H1 (cell line): Measurements from ENCODE around the gene RPLP2. TPM values are rescaled to one million over a fixed set of nuclear protein-coding genes. Genes with fewer than 3 reads are reported as not detected.
A peak's percentile ranks its signal among the peaks of the same experiment; 100 is the strongest.

ENCODE experiments used
- CTCF ChIA-PET: fragments of 300-600 bp; sonication (Branson Sonifier 250); formaldehyde crosslinking; loops from one replicate; lab custom pipeline; 2021; ENCODE audit not compliant: partially characterized antibody; lab: Charles Lee
- POLR2A ChIA-PET: fragments of 300-600 bp; sonication (Branson Sonifier 250); formaldehyde crosslinking; loops from one replicate; lab custom pipeline; 2021; ENCODE audit warnings: inconsistent platforms; ENCODE audit not compliant: partially characterized antibody; lab: Charles Lee
- DNase-seq, 2 experiments: peaks; one replicate each; pipeline versions ENCODE4 v3.0.0 to v3.0.0-alpha.2; 2010 to 2022; ENCODE audit warnings: low spot score in 2 of 2, low read depth in 1 of 2, mixed read lengths in 1 of 2
- FAIRE-seq: peaks from 2 replicates; lab custom pipeline; 2011; peaks lifted over from hg19 to GRCh38; lab: Jason Lieb, UNC
- H2AFZ ChIP-seq: 2 replicates; pipeline ENCODE4 v1.8.1; 2012; ENCODE audit warnings: low read length, inconsistent platforms
- H2AK5ac ChIP-seq: 2 replicates; pipeline ENCODE4 v1.6.1; 2013; ENCODE audit warnings: low read depth, low read length
- H2BK120ac ChIP-seq: replicated peaks from 2 replicates; pipeline ENCODE3; 2013; ENCODE audit warnings: low read depth, low read length, inconsistent platforms
- H2BK12ac ChIP-seq: 2 replicates; pipeline ENCODE4 v1.6.1; 2013; ENCODE audit warnings: low read depth, low read length
- H2BK15ac ChIP-seq: 2 replicates; pipeline ENCODE4 v1.6.1; 2013; ENCODE audit warnings: low read length
- H2BK20ac ChIP-seq: 2 replicates; pipeline ENCODE4 v1.6.1; 2013; ENCODE audit warnings: low read length
- H2BK5ac ChIP-seq: 2 replicates; pipeline ENCODE4 v1.6.1; 2013; ENCODE audit warnings: low read depth, low read length
- H3K14ac ChIP-seq: 2 replicates; pipeline ENCODE4 v1.6.1; 2013; ENCODE audit warnings: inconsistent platforms; ENCODE audit not compliant: insufficient read length
- H3K18ac ChIP-seq: 2 replicates; pipeline ENCODE4 v1.6.1; 2013; ENCODE audit warnings: low read length; ENCODE audit errors: extremely low read depth
- H3K23ac ChIP-seq: 2 replicates; pipeline ENCODE4 v1.6.1; 2013; ENCODE audit warnings: inconsistent platforms; ENCODE audit not compliant: insufficient read length
- H3K23me2 ChIP-seq: 2 replicates; pipeline ENCODE4 v1.6.1; 2013; ENCODE audit warnings: low read depth, low read length
- H3K27ac ChIP-seq: 2 replicates; pipeline ENCODE4 v1.6.1; 2011; ENCODE audit warnings: low read depth, low read length, inconsistent platforms
- H3K27me3 ChIP-seq, 4 experiments: replicated peaks in 1 of 4; 1 replicate in 1 of 4; 2 replicates in 3 of 4; pipeline versions ENCODE4 v1.6.1 to v1.8.1; 2011 to 2013; ENCODE audit warnings: low read length in 3 of 4, mild to moderate bottlenecking in 3 of 4, inconsistent platforms in 2 of 4, mixed read lengths in 2 of 4, moderate library complexity in 1 of 4; ENCODE audit not compliant: control insufficient read depth in 3 of 4, insufficient read depth in 3 of 4; ENCODE audit errors: extremely low read depth in 1 of 4
- H3K36me3 ChIP-seq, 4 experiments: 2 replicates each; pipeline versions ENCODE4 v1.6.1 to v1.8.1; 2011 to 2013; ENCODE audit warnings: mild to moderate bottlenecking in 4 of 4, low read length in 3 of 4, moderate library complexity in 2 of 4, control low read depth in 1 of 4, inconsistent platforms in 1 of 4; ENCODE audit not compliant: insufficient read depth in 4 of 4, control insufficient read depth in 2 of 4
- H3K4ac ChIP-seq: replicated peaks from 2 replicates; pipeline ENCODE3; 2013; ENCODE audit warnings: low read length, low read depth, mixed read lengths, inconsistent platforms; ENCODE audit not compliant: insufficient read length
- H3K4me1 ChIP-seq, 4 experiments: replicated peaks in 1 of 4; 1 replicate in 1 of 4; 2 replicates in 3 of 4; pipeline versions ENCODE4 v1.6.1 to v1.8.1; 2011 to 2013; ENCODE audit warnings: low read length in 3 of 4, inconsistent platforms in 2 of 4, mixed read lengths in 1 of 4; ENCODE audit not compliant: insufficient read depth in 4 of 4, control insufficient read depth in 3 of 4
- H3K4me2 ChIP-seq, 2 experiments: 2 replicates each; pipeline versions ENCODE4 v1.6.1 to v1.8.1; 2011 to 2013; ENCODE audit warnings: low read depth in 2 of 2, low read length in 2 of 2, control low read depth in 1 of 2, inconsistent platforms in 1 of 2, mild to moderate bottlenecking in 1 of 2; ENCODE audit not compliant: insufficient read depth in 1 of 2
- H3K4me3 ChIP-seq, 4 experiments: fragments of 200-600, 300-600 bp in 1 of 4; sonication (generic), shearing (Covaris generic), sonication (Bioruptor Twin) in 1 of 4; 2 replicates each; pipeline versions ENCODE4 v1.5.1 to v1.8.1; 2011 to 2016; ENCODE audit warnings: low read length in 4 of 4, low read depth in 3 of 4, control low read depth in 2 of 4, inconsistent platforms in 2 of 4, mild to moderate bottlenecking in 2 of 4, mixed read lengths in 1 of 4, moderate library complexity in 1 of 4; ENCODE audit not compliant: insufficient read depth in 2 of 4; ENCODE audit errors: extremely low read depth in 1 of 4
- H3K56ac ChIP-seq: replicated peaks from 2 replicates; pipeline ENCODE3; 2013; ENCODE audit warnings: low read depth, mild to moderate bottlenecking, mixed read lengths, low read length, inconsistent platforms; ENCODE audit not compliant: insufficient read length
- H3K79me1 ChIP-seq: 2 replicates; pipeline ENCODE4 v1.6.1; 2013; ENCODE audit warnings: low read depth, low read length, control low read depth
- H3K79me2 ChIP-seq, 2 experiments: 2 replicates each; pipeline versions ENCODE4 v1.6.1 to v1.8.1; 2012 to 2013; ENCODE audit warnings: low read length in 2 of 2, mild to moderate bottlenecking in 2 of 2, inconsistent platforms in 1 of 2; ENCODE audit not compliant: insufficient read depth in 2 of 2, control insufficient read depth in 1 of 2
- H3K9ac ChIP-seq, 4 experiments: replicated peaks in 1 of 4; 1 replicate in 1 of 4; 2 replicates in 3 of 4; pipeline versions ENCODE4 v1.6.1 to v1.8.1; 2011 to 2013; ENCODE audit warnings: low read depth in 3 of 4, low read length in 3 of 4, control low read depth in 2 of 4, mild to moderate bottlenecking in 2 of 4, moderate library complexity in 2 of 4, inconsistent platforms in 1 of 4; ENCODE audit errors: extremely low read depth in 1 of 4
- H3K9me3 ChIP-seq, 2 experiments: 2 replicates each; pipeline versions ENCODE4 v1.6.1 to v1.8.1; 2012 to 2013; ENCODE audit warnings: mild to moderate bottlenecking in 2 of 2, moderate library complexity in 2 of 2, control low read depth in 1 of 2, inconsistent platforms in 1 of 2, low read depth in 1 of 2, low read length in 1 of 2, mixed read lengths in 1 of 2; ENCODE audit not compliant: insufficient read depth in 2 of 2
- H4K20me1 ChIP-seq, 2 experiments: replicated peaks in 1 of 2; 2 replicates each; pipeline versions ENCODE3 to v1.8.1; 2011 to 2013; ENCODE audit warnings: inconsistent platforms in 2 of 2, low read length in 2 of 2, mild to moderate bottlenecking in 1 of 2; ENCODE audit not compliant: insufficient read depth in 2 of 2, control insufficient read depth in 1 of 2
- H4K5ac ChIP-seq: 2 replicates; pipeline ENCODE4 v1.6.1; 2013; ENCODE audit warnings: low read length, low read depth, mixed read lengths, inconsistent platforms; ENCODE audit not compliant: insufficient read length
- H4K8ac ChIP-seq: 2 replicates; pipeline ENCODE4 v1.8.0; 2013; ENCODE audit warnings: mild to moderate bottlenecking, moderate library complexity, low read length, inconsistent platforms; ENCODE audit not compliant: insufficient read depth; ENCODE audit errors: extremely low read depth
- H4K91ac ChIP-seq: replicated peaks from 2 replicates; pipeline ENCODE3; 2013; ENCODE audit warnings: low read length, mixed read lengths, inconsistent platforms; ENCODE audit not compliant: insufficient read length
- KDM5A ChIP-seq: fragments of 200-600 bp; IDR thresholded peaks from 2 replicates; pipeline ENCODE4 v1.7.1; 2012; ENCODE audit warnings: mild to moderate bottlenecking, low read length, inconsistent platforms, mixed read lengths
- PHF8 ChIP-seq: fragments of 200-600 bp; sonication (generic); conservative IDR thresholded peaks from 2 replicates; pipeline ENCODE4 v1.7.1; 2012; ENCODE audit warnings: low read depth, mild to moderate bottlenecking, inconsistent platforms, low read length, moderate library complexity
- TEAD4 ChIP-seq: IDR thresholded peaks from 2 replicates; pipeline ENCODE4 v1.6.1; 2012; ENCODE audit warnings: low read depth, low read length, inconsistent platforms, mixed read lengths
- WGBS, 2 experiments: shearing (Covaris generic) in 1 of 2; methylation state at CpG; one replicate each; pipeline versions ENCODE4 v1.1.6 to v1.1.7; 2013 to 2015; ENCODE audit warnings: low lambda C conversion rate in 2 of 2, mixed read lengths in 2 of 2, inconsistent platforms in 1 of 2, low coverage in 1 of 2, missing lambda C conversion rate in 1 of 2; ENCODE audit not compliant: insufficient replicate concordance in 2 of 2, insufficient coverage in 1 of 2, insufficient read length in 1 of 2; ENCODE audit errors: extremely low coverage in 1 of 2, missing lambda C conversion rate in 1 of 2; 5-methylcytosine and 5-hydroxymethylcytosine counted together
- polyA plus RNA-seq, 7 experiments: library from polyadenylated mRNA; depleted of rRNA in 3 of 7; stranded (reverse) in 5 of 7; unstranded in 2 of 7; fragments of >200 nt in 5 of 7; fragments of 200-250 nt in 2 of 7; gene quantifications; 1 replicate in 5 of 7; 2 replicates in 1 of 7; 4 replicates in 1 of 7; pipeline versions ENCODE4 v1.2.1 to v1.2.3, GENCODE V29; 2011 to 2013; ENCODE audit warnings: missing spikeins in 2 of 7, mixed read lengths in 2 of 7
- total RNA-seq: library from RNA; stranded (reverse); fragmentation: NEBNext Ultra II Directional; extraction: Animal tissue kit (Norgen Biotek cat#: 25700); gene quantifications from 2 replicates; pipeline ENCODE4 v1.2.1, GENCODE V29; 2021

RPLP2 gene
- total and polyA plus RNA-seq, 2 of the 8 experiments (the other 6 are each of a cell fraction or from before 2014, with no cell fraction given): 1,789 to 2,106 TPM

- 1% methylated on average over 47 of the region's 55 CpGs; no CpG with 5 or more reads in 1 of the 2 experiments for WGBS, 2 experiments
- H3K4me3 ChIP-seq: peak overlapping the region; percentile 66 to 100 (median 90)
- H4K20me1 ChIP-seq: peaks cover 10 to 20% of the 10 kb centered on the region in 2 experiments
- H3K79me2 ChIP-seq: peaks cover 7 to 32% of the 10 kb centered on the region in 2 experiments; a peak in 3 of 4 replicates
- H3K4me1 ChIP-seq: peaks cover 0 to 9% (median 3%) of the 10 kb centered on the region in 4 experiments; a peak in 3 of 7 replicates
- H3K14ac ChIP-seq: no peak overlapping the region
- no peak overlapping the region for H4K5ac ChIP-seq
- no peaks in the 10 kb centered on the region for H3K9me3 ChIP-seq
- H3K36me3 ChIP-seq: peaks cover 16 to 29% (median 26%) of the 10 kb centered on the region in 4 experiments
- DNase-seq: no peak
- H3K23ac ChIP-seq: no peak overlapping the region
- TF ChIP-seq KDM5A: 0 out of 2 replicates have a peak, but pooled peaks have one; percentile 68
- TF ChIP-seq PHF8: peak; percentile 87
- no peak for TF ChIP-seq TEAD4
- peaks cover 8% of the 10 kb centered on the region; the same call in 1 of the 2 replicates for H3K23me2 ChIP-seq
- peak overlapping the region; percentile 82 to 99 (median 94) for H3K9ac ChIP-seq
- H3K18ac ChIP-seq: no peak overlapping the region; the same call in none of the 2 replicates
- no peak overlapping the region for H4K91ac ChIP-seq
- peak overlapping the region; percentile 99 for H3K27ac ChIP-seq
- peak overlapping the region; percentile 96 for H3K56ac ChIP-seq
- no peak overlapping the region for H2BK12ac ChIP-seq
- no peak overlapping the region for H2BK15ac ChIP-seq
- peak overlapping the region; percentile 86 for H4K8ac ChIP-seq
- H2AFZ ChIP-seq: no peak overlapping the region
- no peaks in the 10 kb centered on the region for H3K27me3 ChIP-seq
- no peak for FAIRE-seq
- H2BK20ac ChIP-seq: no peak overlapping the region
- no peaks in the 10 kb centered on the region for H3K79me1 ChIP-seq
- peak overlapping the region; percentile 53; the same call in 1 of the 2 replicates for H2AK5ac ChIP-seq
- CTCF ChIA-PET: interaction anchor here (0.6 to 0.8 kb wide), 2 partner anchors 28 to 90 kb away, joined by 3 to 6 read pairs; no protein-coding TSS in a partner anchor
- POLR2A ChIA-PET: interaction anchor here (0.8 to 53.0 kb wide), 8 partner anchors 1 to 171 kb away, joined by 3 to 1917 read pairs (median 12); partner anchors contain the start of genes CD151, CEND1, CRACR2B and GATD1
- peak overlapping the region; percentile 100; the same call in 1 of the 2 replicates for H2BK5ac ChIP-seq
- H3K4me2 ChIP-seq: peak overlapping the region; percentile 77 to 91
- peak overlapping the region; percentile 78 for H3K4ac ChIP-seq
- H2BK120ac ChIP-seq: no peak overlapping the region
Observed at GRCh38 chr11:810040-810567, 337 bp downstream of the RPLP2 start.
